Nephron (organoid): ENCODE results near the gene CD93.

Source experiments
- H3K27ac Mint-ChIP-seq, 3 experiments: 2 replicates each; pipeline ENCODE4 v1.8.0; 2020; ENCODE audit warnings: mixed read lengths in 3 of 3, mild to moderate bottlenecking in 2 of 3, moderate library complexity in 1 of 3
- H3K27me3 Mint-ChIP-seq: 2 replicates; pipeline ENCODE4 v1.8.0; 2021; ENCODE audit warnings: low read depth, mild to moderate bottlenecking, moderate library complexity, mixed read lengths
- H3K36me3 Mint-ChIP-seq: 2 replicates; pipeline ENCODE4 v1.8.0; 2020; ENCODE audit warnings: low read depth, mixed read lengths
- H3K4me1 Mint-ChIP-seq: 2 replicates; pipeline ENCODE4 v1.8.0; 2020; ENCODE audit warnings: mixed read lengths
- H3K4me3 Mint-ChIP-seq, 3 experiments: 2 replicates each; pipeline ENCODE4 v1.8.0; 2020; ENCODE audit warnings: mild to moderate bottlenecking in 3 of 3, mixed read lengths in 3 of 3, moderate library complexity in 2 of 3
- H3K9me3 Mint-ChIP-seq: 2 replicates; pipeline ENCODE4 v1.8.0; 2020; ENCODE audit warnings: mixed read lengths
- TF ChIP-seq, protein P1 (sequence below), 3 experiments: fragments of 200-600 bp; sonication (generic); IDR thresholded peaks; one replicate each; pipeline ENCODE4 v1.5.0; 2021; ENCODE audit warnings: antibody characterized with exemption in 3 of 3; ENCODE audit not compliant: unreplicated experiment in 3 of 3

The CD93 gene

DNA sequence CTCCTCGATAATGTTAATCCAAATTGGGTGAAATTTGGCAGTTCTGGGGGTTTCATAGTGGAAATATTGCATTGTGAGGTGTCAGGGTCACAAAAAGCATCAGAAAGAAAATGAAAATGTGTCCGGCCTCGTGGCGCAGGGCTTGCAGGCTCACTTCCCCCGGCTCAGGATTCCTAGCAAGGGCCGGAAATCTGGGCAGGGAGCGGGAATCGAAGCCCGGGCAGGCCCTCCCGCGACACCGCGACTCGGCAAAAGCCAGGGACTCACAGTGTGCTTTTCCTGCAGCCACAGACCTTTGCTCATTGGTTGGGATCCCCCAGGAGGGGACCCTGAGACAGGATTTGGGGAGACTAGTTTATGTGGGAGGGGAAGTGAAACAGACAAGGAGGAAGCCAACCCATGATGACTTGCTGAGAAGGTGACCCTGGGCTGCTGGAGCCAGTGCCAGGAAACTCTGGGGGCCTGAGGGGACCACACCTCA lies 847 bp upstream of the CD93 start:
- Mint-ChIP-seq H3K4me3 (no peak overlapping the region), H3K9me3 (no peaks in the 10 kb centered on the region), H3K36me3 (no peaks in the 10 kb centered on the region), H3K27ac (peak overlapping the region; percentile 65 to 76 (median 68)), H3K4me1 (peaks cover 19% of the 10 kb centered on the region), H3K27me3 (peaks cover 40% of the 10 kb centered on the region)
- TF ChIP-seq, protein P1, sequence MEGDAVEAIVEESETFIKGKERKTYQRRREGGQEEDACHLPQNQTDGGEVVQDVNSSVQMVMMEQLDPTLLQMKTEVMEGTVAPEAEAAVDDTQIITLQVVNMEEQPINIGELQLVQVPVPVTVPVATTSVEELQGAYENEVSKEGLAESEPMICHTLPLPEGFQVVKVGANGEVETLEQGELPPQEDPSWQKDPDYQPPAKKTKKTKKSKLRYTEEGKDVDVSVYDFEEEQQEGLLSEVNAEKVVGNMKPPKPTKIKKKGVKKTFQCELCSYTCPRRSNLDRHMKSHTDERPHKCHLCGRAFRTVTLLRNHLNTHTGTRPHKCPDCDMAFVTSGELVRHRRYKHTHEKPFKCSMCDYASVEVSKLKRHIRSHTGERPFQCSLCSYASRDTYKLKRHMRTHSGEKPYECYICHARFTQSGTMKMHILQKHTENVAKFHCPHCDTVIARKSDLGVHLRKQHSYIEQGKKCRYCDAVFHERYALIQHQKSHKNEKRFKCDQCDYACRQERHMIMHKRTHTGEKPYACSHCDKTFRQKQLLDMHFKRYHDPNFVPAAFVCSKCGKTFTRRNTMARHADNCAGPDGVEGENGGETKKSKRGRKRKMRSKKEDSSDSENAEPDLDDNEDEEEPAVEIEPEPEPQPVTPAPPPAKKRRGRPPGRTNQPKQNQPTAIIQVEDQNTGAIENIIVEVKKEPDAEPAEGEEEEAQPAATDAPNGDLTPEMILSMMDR (IDR thresholded peaks at IDR 0.05; ENCODE audit: unreplicated experiment in 3 of 3), result no peak

DNA sequence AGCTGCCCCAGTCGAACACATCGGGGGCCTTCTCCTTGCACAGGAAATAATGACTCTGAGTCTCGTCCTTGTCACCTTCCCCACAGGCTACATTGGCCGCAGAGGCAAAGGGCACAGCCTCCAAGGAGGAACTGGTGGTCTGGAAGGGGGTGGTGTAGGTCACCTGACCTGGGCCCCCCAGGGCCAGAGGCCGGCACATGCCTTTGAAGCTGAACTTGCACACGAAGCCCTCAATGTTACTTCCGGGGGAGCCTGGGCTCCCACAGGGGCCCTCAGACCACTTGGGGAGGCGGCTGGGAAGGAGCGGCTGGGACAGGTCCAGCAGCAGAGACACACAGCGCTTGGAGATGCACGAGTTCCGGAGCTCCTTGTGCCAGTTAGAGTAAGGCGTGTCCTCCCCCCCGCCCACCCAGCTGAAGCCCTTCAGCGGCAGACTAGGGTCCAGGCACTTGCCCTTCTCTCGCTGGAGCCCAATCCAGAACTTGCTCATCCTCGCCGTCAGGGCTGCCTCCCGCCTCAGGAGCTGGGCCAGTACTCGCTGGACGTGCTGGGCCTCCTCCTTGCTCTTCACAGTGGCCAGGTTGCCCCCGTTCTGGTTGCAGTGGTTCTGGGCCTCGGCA lies 578 bp downstream of the CD93 start:
- Mint-ChIP-seq H3K9me3 (no peaks in the 10 kb centered on the region), H3K4me3 (no peak overlapping the region), H3K4me1 (peaks cover 15% of the 10 kb centered on the region), H3K27ac (no peak overlapping the region), H3K27me3 (peaks cover 39% of the 10 kb centered on the region), H3K36me3 (no peaks in the 10 kb centered on the region)
- TF ChIP-seq, protein P1 (IDR thresholded peaks at IDR 0.05; ENCODE audit: unreplicated experiment in 3 of 3), result no peak

DNA sequence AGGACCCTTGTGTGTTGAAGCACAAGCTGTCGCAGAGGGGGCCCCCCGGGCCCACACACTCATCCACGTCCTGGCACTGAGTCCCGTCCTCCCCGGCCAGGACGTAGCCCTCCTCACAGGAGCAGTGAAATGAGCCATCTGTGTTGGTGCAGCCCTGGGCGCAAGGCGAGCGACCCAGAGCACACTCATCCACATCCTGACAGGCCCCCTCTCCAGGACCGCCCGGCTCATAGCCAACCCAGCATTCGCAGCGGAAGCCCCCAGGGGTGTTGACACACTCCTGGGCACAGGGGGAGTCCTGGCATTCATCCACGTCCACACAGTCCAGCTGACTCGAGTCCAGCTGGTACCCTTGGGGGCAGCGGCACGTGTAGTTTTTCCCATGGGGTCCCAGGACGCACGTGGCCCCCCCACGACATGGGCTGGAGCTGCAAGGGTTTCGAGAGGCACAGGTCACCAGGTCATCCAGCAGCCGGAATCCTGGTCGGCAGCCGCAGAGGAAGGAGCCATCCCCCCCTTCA lies 1.2 kb downstream of the CD93 start:
- no peaks in the 10 kb centered on the region for H3K9me3 Mint-ChIP-seq
- peaks cover 34% of the 10 kb centered on the region for H3K27me3 Mint-ChIP-seq
- no peak overlapping the region for H3K27ac Mint-ChIP-seq
- TF ChIP-seq, protein P1 (IDR thresholded peaks at IDR 0.05; ENCODE audit: unreplicated experiment in 3 of 3), result no peak
- H3K4me3 Mint-ChIP-seq, result no peak overlapping the region
- peaks cover 11% of the 10 kb centered on the region for H3K4me1 Mint-ChIP-seq
- H3K36me3 Mint-ChIP-seq, result no peaks in the 10 kb centered on the region

DNA sequence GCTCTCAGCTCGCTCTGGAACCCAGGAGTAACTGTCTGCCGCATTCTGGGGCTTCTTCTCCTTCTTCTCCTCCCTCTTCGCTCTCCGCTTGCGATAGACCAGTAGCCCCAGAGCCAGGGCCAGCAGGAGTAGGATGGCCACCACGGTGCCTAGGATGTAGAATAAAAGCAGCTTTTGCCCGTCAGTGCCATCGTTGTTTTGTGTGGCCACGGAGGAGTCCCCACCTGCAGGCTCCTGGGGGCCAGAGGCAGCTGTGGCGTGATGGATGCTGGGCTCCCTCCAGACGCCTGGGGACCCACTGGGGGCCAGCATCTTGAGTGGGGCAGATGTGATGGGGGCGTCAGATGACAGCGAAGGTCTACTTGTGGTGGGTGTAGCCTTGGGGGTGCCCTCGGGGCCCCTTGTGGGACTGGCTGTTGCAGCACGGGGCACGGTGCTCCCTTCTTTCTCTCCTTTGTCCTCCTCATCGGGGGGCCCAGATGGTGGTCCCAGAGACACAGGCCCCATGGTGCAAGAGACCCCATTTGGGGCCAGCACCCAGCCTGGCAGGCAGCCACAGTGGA lies 1.8 kb downstream of the CD93 start:
- Mint-ChIP-seq H3K27ac (no peak overlapping the region), H3K9me3 (no peaks in the 10 kb centered on the region), H3K27me3 (peaks cover 33% of the 10 kb centered on the region), H3K4me3 (no peak overlapping the region), H3K4me1 (peaks cover 17% of the 10 kb centered on the region), H3K36me3 (no peaks in the 10 kb centered on the region)
- TF ChIP-seq, protein P1 (IDR thresholded peaks at IDR 0.05; ENCODE audit: unreplicated experiment in 3 of 3), result no peak

DNA sequence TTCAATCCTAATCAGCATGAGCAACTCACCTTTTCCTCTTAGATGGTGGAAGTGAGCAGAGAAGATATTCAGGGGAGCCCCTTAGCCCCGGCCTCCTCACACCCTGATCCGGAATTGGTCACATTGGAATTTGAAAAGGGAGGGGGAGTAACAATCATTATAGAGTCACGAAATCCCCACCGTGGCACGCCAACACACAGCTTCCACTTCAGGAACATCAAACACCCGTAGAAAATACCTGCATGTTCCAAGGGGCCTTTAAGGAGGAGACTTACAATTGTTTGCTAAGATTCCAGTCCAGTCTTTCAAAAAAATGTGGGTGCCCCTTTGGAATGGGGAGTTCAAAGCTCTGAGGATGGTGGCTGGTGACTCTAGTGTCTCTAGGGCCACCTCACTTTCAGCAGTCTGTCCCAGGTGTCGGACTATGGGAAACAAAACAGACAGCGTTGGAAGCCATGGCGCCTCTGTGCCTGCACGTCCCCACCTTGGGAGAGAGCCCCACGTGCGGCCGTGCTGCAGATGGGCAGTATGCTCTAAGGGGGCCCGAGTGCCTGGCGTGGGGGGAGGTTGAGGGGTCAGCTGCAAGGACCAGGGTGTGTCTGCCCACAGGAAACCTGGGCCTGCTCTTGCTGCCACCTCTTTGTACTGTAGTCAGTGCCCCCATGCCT lies 2.4 kb downstream of the CD93 start:
- peaks cover 23% of the 10 kb centered on the region for H3K4me1 Mint-ChIP-seq
- H3K9me3 Mint-ChIP-seq, result no peaks in the 10 kb centered on the region
- no peak overlapping the region for H3K4me3 Mint-ChIP-seq
- TF ChIP-seq, protein P1 (IDR thresholded peaks at IDR 0.05; ENCODE audit: unreplicated experiment in 3 of 3), result no peak
- H3K27me3 Mint-ChIP-seq, result peaks cover 34% of the 10 kb centered on the region
- H3K36me3 Mint-ChIP-seq, result no peaks in the 10 kb centered on the region
- H3K27ac Mint-ChIP-seq, result no peak overlapping the region
